HG03045 (cell line): ENCODE data around the gene RALBP1.

Source experiments
- ATAC-seq: cut with Tn5 transposase; IDR thresholded peaks from one replicate; pipeline ENCODE4 v1.9.1; 2021; ENCODE audit warnings: mild to moderate bottlenecking, moderate library complexity; ENCODE audit not compliant: unreplicated experiment

The RALBP1 gene

GRCh38 chr18:9586814-9587213, 111.5 kb downstream of the RALBP1 start:
- no peak for ATAC-seq
